Stimulated activated CD4-positive, alpha-beta T cell treated with anti-CD3 and anti-CD28 coated beads, Interleukin-4, amount 100 ng/mL, for 48 hours (primary cell): ENCODE data around the gene CEP164.
A peak's percentile ranks its signal among the peaks of the same experiment; 100 is the strongest.
"Not testable (repeated sequence)": the region's sequence is repeated elsewhere in the genome, so short reads cannot be mapped to it uniquely, and the experiment has no call there.

Experiments
- DNase-seq, 2 donors: peaks; one replicate each; pipeline ENCODE4 v3.0.0-alpha.2; 2020; ENCODE audit warnings: low read depth in 2 of 2

The CEP164 gene

DNA sequence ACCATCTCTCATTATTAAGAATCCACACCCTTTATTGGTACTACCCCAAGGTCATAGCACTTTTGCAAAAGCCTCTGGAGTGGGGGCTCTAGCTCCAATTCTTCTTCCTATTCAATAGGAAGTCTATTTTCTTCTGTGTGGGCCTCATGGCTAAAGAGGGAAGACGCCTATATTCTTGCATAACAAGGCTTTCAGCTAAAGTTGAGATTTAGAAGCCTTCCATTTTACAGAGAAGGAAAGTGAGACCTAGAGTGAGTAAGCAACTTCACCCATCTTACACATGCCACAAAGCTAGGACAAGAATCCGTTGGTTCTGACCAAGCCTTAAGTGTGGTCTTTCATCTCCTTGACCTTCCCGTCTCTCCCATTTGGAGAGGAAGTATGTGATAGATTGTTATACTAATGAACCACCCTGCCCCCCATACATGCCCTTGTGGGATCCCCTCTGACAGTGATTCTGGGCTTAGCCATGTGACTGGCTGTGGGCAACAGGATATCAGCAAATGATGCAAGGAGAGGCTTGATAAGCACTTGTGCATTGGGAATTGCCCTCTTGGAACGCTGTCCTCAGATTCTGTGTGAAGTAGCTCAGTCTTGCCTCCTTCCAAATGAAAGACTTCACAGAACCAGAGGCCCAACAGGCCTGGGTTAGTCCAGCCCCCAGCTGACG is 23.9 kb upstream of the CEP164 start:
- DNase-seq: no peak

GRCh38 chr11:117305145-117305544 is 22.5 kb upstream of the CEP164 start:
- DNase-seq: no peak

GRCh38 chr11:117309310-117309709 is 18.3 kb upstream of the CEP164 start:
- no peak for DNase-seq

GRCh38 chr11:117313091-117313490 is 14.6 kb upstream of the CEP164 start:
- DNase-seq: no peak

DNA sequence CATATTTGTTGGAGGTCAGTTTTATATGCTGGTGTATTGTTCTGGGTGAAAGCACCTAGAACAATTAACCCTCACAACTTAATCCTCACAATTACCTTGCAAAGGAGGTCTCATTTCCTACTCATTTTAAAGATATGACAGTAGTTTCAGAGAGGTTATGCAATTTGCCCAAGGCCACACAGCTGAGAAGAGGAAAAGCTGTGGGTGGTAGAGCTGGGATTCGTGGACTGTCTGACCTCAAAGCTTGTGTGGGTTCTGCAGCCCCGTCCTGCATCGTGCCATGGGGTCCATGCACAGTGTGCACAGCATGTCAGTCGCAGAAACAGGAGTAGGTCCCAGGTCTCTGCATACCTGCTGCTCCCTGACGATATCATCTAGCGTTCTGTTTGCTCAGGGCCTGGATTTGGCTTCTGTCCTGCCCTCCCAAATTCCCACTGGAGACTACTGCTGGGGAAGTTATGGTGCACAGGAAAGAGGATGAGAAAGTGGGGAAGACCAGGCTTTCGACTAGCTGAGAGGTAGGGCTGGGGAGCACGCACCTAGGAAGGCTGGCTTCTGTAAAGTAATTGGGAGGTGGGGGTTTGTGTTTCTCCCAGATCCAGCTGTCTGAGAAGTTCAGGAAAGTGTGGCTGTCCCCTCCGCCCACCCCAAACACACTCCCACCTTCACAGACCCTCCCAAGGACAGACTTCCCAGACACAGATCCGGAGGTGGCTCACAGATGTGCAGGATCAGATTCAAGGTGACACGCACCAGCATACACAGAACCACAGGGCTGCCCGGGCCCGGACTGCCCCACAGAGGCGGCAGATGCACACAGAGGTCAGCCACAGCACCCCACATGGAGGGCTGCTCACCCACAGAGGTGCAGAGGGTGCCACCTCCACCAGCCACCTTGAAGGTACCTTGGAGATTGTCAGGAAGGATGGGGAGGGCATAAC is 13.6 kb upstream of the CEP164 start:
- DNase-seq: no peak

- DNase-seq: no peak
Measured at GRCh38 chr11:117314840-117315239, 12.8 kb upstream of the CEP164 start.

DNA sequence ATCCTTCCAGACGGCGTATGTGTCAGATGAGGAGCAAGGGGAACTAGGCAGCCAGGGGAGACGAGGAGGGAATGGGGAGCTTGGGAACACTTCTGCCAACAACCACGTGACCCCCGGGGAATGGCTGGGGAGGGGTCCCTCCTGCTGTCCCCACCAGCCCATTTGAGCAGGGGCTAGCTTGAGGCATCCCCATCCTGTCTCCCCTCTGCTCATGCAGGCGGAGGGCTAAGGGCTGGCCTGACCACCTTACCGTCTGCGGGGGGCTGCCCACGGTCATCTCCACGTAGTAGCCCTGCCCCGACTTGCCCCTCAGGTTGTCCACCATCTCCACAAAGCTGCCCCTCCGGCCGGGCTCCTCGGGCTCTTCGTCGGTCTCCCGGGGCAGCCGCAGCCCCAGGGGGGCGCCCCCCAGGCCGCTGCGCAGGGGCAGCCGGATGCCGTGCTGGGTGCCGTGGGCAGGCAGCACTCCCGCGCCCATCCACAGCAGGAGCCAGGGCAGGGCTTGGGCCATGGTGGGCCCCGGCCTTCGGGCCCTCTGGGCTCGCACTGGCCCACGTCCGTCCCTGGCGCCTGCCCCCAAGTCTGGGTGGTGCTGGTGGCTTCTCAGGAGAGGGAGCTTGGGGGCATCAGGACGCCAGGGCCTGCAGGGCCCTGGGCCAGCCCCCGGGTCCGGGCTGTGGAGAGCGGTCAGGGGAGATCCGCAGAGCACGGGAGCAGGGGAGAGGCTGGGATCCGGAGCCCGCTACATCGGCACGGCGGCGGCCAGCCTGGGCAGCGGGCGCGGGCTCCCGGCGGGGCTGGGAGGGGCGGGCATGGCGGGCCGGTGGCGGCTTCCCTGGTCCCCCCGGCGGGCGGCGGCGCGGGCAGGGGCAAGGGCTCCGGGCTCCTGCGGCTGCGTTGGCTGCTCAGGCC is 12.1 kb upstream of the CEP164 start:
- DNase-seq: no peak

GRCh38 chr11:117316197-117316961 is 11.3 kb upstream of the CEP164 start, which contains the start of gene BACE1:
BACE1 (minus strand) TSS chr11:117316256; CDS start chr11:117315795, 461 bp downstream.
- DNase-seq: peak in 1 of 2 donors; percentile 12

DNA sequence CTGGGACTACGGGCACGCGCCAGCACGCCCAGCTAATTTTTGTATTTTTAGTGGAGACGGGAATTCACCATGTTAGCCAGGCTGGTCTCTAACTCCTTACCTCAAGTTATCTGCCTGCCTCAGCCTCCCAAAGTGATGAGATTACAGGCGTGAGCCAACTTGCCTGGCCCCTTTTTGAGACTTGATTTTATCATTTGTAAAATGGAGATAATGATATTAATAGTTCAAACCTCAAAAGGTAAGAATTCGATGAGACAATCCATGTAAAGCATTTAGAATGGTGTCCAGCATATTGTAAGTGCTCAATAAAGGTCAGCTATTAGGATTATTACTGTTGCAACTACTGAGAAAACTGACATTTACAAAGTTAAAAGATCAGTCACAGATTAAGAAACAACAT is 8.9 kb upstream of the CEP164 start:
- no peak for DNase-seq

DNA sequence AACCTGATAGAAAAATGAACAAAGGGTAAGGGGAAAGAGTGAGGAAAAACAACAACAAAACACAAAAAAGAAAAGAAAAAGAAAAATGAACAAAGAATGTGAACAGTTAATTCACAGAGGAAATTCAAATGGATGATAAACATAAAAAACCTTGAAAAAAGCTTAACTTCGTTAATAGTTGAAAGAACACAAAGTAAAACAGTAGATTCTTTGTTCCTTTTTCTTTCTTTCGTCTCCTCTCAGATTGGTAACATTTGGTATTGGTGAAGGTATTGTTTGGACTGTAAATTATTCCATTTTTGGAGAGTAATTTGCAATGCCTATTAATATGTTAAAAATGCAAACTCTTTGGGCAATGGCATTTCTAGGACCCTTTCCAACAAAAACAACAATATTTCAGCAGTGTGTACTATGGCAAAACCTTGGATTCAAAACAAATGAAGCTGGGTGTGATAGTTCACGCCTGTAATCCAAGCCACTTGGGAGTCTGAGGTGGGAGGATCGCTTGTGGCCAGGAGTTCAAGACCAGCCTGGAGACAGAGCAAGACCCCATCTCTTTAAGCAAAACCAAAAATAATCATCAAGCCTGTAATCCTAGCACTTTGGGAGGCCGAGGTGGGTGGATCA is 8.3 kb upstream of the CEP164 start:
- no peak for DNase-seq

DNA sequence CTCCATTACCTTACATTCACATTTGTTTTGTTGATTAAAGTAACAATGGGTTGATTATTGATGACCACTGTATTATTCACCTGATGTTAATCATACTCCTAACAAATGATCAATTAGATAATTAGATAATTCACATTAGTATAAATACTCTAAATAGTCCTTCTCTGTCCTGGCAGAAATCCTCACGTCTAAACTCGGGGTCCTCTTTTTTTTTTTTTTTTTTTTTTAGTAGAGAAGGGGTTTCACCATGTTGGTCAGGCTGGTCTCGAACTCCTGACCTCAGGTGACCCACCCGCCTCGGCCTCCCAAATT is 443 bp upstream of the CEP164 start:
- not testable (repeated sequence) for DNase-seq

- DNase-seq: peak in 1 of 2 donors; percentile 2
Measured at GRCh38 chr11:117328375-117329010, 839 bp downstream of the CEP164 start.

DNA sequence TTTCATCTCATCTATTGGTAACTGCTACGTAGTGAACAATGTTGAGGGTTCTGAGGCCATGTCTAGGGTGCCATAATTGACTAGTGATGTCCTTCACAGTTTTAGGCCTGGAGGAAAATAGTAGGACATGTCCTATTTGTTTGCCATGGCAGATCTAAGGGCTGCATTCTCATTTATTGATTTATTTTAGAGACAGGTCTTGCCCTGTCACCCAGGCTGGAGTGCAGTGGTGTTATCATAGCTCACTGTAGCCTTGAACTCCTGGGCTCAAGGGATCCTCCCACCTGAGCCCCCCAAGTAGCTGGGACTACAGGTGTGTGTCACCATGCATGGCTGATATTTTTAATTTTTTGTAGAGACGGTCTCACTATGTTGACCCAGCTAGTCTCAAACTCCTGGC is 5.2 kb downstream of the CEP164 start:
- no peak for DNase-seq

DNA sequence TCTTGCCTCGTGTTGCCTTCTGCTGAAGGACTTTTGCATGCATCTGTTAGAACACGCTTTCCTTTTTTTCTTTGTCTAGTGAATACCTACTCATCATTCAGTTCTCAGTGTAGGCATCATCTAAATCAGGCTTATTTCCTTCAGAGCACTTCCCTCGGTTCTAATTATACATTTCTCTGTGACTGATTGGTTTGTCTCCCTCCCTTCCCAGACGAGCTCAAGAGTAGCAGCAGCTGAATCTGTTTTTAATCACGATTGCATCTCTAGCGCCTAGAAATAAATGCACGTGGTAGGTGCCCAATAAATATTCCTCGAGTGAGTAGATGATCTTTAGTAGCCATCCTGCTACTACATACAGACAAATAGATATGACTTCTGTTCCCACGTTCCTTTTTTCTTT is 6.3 kb downstream of the CEP164 start:
- DNase-seq: no peak

DNA sequence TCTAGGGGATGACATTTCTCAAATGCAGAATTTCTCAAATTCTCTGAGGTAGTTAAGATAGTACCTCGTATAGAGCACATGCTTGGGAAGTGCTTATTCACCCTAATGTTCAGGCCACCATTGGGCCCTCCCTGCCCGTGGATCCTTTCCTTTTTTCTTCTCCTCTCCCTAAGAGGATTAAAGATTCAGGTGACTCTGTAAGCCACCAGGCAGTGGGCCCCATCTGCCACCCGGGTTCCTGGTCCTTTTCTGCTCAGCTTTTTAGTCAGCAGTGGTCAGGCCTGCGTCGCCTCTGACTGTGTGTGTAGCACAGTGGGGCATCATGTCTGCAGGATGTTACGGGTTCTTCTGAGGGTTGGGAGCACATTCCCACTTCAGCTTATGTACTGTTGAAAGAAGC is 7.2 kb downstream of the CEP164 start:
- no peak for DNase-seq

GRCh38 chr11:117335399-117335798 is 7.7 kb downstream of the CEP164 start:
- DNase-seq: no peak

DNA sequence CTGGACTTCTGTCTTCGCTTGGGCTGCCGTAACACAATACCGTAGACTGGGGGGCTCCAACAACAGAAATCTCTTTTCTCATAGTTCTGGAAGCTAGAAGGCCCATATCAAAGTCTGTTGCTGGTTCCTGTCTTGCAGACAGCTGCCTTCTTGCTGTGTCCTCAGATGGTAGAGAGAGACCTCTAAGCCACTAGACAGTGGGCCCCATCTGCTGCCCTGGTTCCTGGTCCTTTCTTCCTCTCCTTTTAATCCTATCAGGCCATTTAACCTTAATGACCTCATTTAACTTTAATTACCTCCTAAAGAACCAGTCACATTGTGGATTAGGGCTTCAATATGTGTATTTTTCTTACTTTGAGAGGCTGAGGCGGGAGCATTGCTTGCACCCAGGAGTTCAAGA is 9.4 kb downstream of the CEP164 start:
- DNase-seq: no peak

DNA sequence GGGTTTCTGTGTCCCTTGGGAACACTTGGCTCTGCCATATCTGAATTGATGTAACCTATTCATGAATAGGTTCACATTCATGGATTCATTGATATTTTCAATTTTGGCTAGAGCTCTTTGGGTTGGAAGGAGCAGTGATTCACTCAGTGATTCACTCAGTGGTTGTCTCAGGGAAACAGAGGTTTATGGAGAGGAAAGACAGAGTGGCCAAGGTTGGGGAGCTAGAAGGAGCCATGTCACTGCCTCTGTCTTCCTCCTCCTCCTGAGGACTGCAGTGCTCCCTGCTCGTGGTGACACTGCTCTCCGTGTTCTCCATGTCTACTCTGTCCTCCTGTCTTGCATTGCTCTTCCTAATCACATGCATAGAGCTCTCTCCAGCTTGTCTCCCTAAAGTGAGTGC is 17.4 kb downstream of the CEP164 start:
- no peak for DNase-seq

- DNase-seq: no peak
Measured at GRCh38 chr11:117354550-117354949, 26.9 kb downstream of the CEP164 start.

- no peak for DNase-seq
Measured at GRCh38 chr11:117356126-117356890, 28.7 kb downstream of the CEP164 start.
